GM18867 (cell line): ENCODE results near the gene CYP1A2.
"Not testable (repeated sequence)": the region's sequence is repeated elsewhere in the genome, so short reads cannot be mapped to it uniquely, and the experiment has no call there.

ENCODE experiments used
- ATAC-seq: cut with Tn5 transposase; IDR thresholded peaks from one replicate; pipeline ENCODE4 v1.9.1; 2021; ENCODE audit warnings: mild to moderate bottlenecking, moderate library complexity; ENCODE audit not compliant: unreplicated experiment

CYP1A2 gene

GRCh38 chr15:74735305-74735704 is 13.3 kb upstream of the CYP1A2 start:
- no peak for ATAC-seq

DNA sequence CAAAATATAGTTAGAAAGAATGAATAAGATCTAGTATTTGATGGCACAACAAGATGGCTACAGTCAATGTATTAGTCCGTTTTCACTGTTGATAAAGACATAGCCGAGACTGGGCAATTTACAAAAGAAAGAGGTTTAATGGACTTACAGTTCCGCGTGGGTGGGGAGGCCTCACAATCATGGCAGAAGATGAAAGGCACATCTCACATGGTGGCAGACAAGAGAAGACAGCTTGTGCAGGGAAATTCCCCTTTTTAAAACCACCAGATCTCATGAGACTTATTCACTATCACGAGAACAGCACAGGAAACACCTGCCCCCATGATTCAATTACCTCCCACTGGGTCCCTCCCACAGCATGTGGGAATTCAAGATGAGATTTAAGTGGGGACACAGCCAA is 10.4 kb upstream of the CYP1A2 start:
- ATAC-seq, result not testable (repeated sequence)

GRCh38 chr15:74742422-74742821 is 6.2 kb upstream of the CYP1A2 start:
- no peak for ATAC-seq

DNA sequence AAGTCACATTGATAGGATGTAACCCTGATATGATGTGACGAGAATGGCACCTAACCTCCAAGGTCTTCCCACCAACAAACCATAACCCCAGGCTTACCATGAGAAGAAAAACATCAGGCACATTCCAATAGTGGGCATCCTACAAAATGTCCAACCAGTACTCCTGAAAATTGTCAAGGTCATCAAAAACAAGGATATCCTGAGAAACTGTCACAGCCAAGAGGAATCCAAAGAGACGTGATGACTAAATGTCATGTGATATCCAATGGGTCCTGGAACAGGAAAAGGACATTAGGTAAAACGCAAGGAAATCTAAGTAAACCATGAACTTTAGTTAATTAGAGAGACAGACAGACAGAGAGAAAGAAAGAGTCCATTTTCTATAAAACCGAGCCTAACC is 2.3 kb upstream of the CYP1A2 start:
- ATAC-seq, result no peak

DNA sequence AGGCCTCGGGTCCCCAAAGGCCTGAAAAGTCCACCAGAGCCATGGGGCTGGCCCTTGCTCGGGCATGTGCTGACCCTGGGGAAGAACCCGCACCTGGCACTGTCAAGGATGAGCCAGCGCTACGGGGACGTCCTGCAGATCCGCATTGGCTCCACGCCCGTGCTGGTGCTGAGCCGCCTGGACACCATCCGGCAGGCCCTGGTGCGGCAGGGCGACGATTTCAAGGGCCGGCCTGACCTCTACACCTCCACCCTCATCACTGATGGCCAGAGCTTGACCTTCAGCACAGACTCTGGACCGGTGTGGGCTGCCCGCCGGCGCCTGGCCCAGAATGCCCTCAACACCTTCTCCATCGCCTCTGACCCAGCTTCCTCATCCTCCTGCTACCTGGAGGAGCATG is 1.2 kb downstream of the CYP1A2 start:
- no peak for ATAC-seq

DNA sequence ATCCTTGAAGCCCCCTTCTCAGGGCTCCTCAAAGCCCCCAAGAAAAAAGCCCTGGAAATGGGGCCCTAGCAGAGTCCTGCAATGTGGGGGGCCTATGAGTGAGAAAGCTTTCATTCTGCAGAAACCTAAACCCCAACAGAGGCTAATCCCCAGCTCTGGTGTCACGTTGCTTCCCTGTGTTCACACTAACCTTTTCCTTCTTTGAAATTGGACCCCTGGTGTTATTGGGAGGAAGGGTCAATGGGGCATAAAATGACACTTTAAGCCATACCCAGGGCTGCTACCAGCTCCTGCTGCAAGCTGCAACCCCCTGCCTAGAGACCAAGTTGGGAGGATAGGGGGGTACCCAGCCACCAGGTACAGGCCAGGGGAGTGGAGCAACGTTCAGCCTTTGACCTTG is 2.1 kb downstream of the CYP1A2 start:
- no peak for ATAC-seq

DNA sequence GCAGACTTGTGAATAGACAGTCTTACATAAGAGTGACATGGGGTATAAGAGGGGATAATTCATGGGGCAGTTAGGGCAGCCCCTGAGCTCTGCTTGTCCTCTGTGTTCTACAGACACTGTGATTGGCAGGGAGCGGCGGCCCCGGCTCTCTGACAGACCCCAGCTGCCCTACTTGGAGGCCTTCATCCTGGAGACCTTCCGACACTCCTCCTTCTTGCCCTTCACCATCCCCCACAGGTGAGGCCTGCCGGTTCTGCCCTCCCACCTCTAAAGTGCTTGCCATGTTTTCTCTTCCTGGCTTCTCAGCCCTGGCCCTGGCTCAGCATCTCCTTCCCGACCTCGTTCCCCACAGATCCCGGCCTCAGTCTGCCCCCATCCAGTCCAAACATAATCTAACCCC is 3.4 kb downstream of the CYP1A2 start:
- ATAC-seq, result no peak

- no peak for ATAC-seq
Measured at GRCh38 chr15:74752531-74752930, 3.9 kb downstream of the CYP1A2 start.

DNA sequence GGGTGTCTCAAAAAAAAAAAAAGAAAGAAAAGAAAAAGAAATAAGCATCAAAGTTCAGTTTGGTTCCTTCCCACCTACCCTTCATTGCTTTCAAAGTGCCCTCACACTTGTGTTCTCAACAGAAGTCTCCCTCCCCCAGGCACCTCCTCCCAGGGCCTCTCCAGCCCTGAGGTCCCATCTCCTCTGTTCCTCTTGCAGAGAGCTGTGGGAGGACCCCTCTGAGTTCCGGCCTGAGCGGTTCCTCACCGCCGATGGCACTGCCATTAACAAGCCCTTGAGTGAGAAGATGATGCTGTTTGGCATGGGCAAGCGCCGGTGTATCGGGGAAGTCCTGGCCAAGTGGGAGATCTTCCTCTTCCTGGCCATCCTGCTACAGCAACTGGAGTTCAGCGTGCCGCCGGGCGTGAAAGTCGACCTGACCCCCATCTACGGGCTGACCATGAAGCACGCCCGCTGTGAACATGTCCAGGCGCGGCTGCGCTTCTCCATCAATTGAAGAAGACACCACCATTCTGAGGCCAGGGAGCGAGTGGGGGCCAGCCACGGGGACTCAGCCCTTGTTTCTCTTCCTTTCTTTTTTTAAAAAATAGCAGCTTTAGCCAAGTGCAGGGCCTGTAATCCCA is 6.1 kb downstream of the CYP1A2 start:
- ATAC-seq, result no peak

GRCh38 chr15:74758736-74759135 is 10.1 kb downstream of the CYP1A2 start:
- no peak for ATAC-seq

DNA sequence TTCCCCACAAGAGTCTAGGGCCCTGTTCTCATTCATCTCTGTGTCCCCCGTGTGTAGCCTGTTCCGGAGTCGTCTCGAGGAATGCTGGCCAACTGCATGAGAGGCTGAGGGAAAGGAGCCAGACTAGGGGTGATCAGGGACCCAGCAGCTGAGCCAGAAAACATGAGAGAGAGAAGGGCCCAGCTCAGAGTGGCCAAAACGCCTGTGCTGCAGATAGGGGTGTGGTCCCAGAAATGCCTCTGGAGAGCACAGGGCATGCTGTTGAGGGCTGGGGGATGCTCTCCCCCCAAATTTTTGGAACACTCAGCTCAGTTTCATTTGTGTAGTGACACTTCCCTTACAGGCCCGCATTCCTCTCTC is 14.1 kb downstream of the CYP1A2 start:
- ATAC-seq, result no peak

DNA sequence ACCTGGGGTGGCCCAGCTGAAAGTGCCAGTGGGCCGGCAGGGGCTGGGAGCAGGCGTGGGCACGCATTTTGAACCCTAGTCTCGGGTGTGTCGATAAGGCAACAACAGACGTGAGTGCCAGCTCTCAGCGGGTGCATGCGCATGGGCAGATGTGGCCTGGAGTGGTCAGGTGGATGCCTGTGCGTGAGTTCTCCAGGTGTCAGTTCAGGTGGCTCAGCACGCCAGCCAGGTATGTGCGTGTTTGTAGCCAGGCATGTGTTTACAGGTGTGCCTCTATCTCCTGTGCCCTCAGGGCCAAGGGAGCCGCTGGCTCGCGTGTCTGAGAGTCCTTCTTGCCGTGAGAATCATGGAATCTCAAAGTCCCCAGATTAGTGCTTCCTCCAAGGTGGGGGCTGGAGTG is 14.8 kb downstream of the CYP1A2 start:
- no peak for ATAC-seq

- no peak for ATAC-seq
Measured at GRCh38 chr15:74767167-74768098, 18.8 kb downstream of the CYP1A2 start.

DNA sequence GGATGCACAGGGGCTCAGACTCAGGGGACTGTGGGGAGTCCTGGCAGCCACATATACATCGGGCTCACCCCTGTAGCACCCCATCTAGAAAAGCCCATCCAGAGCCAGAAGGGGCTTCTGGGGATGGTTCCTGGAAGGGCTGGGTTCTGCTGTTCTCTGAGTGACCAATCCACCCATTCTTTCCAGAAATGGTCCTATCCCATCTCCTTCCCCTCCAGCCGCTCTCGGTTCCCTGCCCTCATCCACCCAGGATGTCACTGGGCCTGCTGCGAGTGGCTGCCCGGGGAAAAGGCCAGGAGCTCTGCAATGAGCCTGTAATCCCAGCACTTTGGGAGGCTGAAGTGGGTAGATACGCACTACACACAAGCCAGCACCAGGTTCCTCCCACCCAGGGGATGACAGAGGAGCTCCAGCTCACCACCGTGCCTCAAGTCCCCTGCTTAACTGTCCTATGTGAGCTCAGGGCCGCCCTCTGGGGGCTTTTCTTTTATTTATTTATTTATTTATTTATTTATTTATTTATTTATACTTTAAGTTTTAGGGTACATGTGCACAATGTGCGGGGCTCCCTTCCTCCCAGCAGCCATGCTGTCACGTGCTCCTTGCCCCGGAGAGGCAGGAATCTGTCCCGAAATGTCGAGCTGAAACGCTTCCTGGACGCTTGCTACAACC is 19.6 kb downstream of the CYP1A2 start:
- ATAC-seq, result no peak

DNA sequence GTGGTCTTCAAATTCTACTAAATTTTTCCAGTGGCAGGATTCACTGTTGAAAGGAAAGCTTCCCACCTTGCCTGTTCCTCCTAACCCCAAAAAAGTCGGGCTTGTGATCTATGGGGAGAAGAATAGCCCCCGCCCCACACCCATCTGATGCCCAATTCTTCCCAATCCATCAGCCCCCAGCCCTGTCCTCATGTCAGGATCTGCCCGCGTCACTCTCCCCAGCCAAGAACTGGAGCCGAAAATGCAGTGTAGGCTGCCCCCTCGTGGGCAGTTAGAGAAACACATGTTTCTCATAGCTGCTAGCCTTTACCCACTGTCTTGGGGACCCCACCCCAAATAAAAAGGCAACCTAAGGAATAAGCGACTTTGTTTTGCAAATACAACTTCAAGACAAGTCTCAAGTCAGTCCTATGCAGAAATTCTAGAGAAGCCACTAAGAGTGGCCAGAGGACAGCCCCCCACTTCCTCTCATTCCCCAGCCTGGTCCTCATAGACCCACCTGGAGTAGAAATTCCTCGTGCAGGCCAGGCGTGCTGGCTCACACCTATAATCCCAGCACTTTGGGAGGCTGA is 20.2 kb downstream of the CYP1A2 start:
- ATAC-seq, result no peak

- ATAC-seq, result no peak
Measured at GRCh38 chr15:74769463-74770025, 20.9 kb downstream of the CYP1A2 start.

- ATAC-seq, result no peak
Measured at GRCh38 chr15:74770211-74770903, 21.7 kb downstream of the CYP1A2 start.

- no peak for ATAC-seq
Measured at GRCh38 chr15:74773329-74773728, 24.7 kb downstream of the CYP1A2 start.

GRCh38 chr15:74773731-74774252 is 25.1 kb downstream of the CYP1A2 start:
- ATAC-seq, result no peak

GRCh38 chr15:74775132-74775562 is 26.5 kb downstream of the CYP1A2 start:
- ATAC-seq, result no peak
